Skin of body (tissue), 2 donors: ENCODE data around the gene DUSP1. TPM values are rescaled to one million over a fixed set of nuclear protein-coding genes. Genes with fewer than 3 reads are reported as not detected.
"Not testable (repeated sequence)": the region's sequence is repeated elsewhere in the genome, so short reads cannot be mapped to it uniquely, and the experiment has no call there.

Source experiments
- DNase-seq: peaks from one replicate; lab custom pipeline; 2025; lab: John Stamatoyannopoulos, UW
- total RNA-seq: library from RNA; depleted of rRNA; stranded (reverse); fragments of >200 nt; gene quantifications from one replicate; pipeline ENCODE4 v1.2.3, GENCODE V29; 2014

The DUSP1 gene
- total RNA-seq, 1 donor from 2014 or later: 147 TPM

DNA sequence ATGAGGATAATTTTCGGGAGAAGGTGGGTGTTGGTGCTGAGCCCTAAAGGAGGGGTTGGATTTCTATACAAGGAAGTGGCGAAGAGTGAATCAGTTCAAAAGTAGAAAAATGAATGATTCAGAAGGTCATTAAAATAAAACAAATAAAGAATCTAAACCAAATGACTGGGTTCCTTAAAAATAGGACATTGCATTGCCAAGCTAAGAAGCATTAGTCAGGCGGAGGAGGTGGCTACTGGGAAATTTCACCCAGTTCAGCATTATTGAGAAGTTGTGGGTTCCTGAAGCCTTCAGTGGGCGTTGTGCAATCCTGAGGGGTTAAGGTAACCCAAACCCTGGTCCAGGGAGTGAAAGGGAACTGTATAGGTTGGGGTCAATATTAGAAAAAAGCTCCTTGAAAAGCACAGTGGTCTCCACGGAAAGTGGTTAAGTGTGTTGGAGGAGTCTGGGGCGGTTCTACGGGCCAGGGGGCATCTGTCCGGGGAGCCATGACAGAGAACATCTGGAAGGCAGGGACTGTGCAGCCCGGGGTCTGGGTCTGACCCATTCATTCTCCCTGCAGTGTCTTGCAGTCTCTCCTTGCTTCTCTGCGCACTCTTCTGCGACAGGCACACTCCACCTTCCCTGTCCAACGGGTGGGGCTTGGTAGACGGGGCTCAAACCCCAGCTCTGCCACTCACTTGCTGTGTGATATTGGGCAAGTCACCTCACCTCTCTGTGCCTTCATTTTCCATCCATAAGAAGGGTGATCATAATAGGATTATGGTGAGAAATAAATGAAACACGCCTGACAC, 27.6 kb upstream of the DUSP1 start:
- DNase-seq: no peak

DNA sequence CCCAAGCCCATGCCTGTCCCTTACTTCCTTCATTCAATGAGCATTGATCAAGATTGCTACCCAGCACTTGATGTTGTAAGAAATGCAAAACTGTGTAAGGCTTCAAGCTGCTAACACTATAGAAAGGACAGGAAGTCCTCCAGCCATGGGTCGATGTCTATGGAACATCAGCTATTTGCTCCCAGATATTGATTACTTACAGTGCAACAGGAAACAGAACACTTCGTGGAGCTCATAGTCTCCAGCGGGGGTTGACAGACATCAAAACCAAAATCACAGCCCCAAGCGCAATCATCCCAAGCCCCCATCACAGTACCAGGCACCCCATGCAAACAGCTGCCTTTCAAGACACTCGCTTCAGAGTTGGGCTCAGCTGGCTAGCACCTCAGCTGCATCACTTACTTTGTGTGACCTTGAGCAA, 26.8 kb upstream of the DUSP1 start:
- no peak for DNase-seq

DNA sequence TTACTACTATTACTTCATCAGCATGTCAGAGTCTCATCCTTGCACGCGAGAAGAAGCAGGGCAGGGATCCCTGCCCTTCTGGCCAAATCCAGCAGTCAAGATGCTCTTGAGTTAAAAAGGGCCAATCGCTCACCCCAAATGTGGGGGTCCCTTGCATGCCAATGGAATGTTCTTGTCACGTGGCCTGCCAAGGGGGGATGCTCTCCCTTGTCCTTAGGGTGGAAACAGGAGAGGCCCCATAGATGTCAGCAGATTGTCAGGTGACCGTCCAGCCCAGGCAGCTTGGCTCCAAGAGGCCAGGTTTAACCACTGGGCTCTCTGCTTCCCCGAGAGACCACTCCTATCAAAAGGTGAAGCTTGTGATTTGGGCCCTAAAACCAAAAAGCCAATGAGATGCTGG, 25.3 kb upstream of the DUSP1 start:
- no peak for DNase-seq

- DNase-seq: peak; percentile 100
Observed at GRCh38 chr5:172795318-172795977, 24.5 kb upstream of the DUSP1 start.

- DNase-seq: no peak
Observed at GRCh38 chr5:172793577-172794488, 22.8 kb upstream of the DUSP1 start.

- DNase-seq: no peak
Observed at GRCh38 chr5:172792701-172793570, 21.9 kb upstream of the DUSP1 start.

- DNase-seq: no peak
Observed at GRCh38 chr5:172791726-172792445, 20.9 kb upstream of the DUSP1 start.

DNA sequence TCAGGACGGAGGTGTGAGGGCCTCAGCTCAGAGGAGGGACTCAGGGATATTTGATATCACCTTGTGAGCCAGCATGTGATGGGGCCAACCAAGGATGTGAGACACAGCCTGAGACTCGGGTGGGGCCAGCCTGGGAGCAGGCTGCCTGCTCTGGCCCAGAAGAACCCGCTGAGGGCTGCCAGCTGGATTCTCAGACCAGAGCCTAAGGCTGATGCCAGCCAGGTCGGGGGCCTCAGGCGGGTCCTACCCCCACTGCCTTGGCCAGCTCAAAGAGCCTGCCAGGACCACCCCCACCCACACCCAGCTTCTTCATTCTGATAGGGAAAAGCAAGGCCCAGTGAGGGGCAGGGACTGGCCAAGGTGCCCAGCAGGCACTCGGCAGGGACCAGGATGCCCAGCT, 20.3 kb upstream of the DUSP1 start:
- no peak for DNase-seq

DNA sequence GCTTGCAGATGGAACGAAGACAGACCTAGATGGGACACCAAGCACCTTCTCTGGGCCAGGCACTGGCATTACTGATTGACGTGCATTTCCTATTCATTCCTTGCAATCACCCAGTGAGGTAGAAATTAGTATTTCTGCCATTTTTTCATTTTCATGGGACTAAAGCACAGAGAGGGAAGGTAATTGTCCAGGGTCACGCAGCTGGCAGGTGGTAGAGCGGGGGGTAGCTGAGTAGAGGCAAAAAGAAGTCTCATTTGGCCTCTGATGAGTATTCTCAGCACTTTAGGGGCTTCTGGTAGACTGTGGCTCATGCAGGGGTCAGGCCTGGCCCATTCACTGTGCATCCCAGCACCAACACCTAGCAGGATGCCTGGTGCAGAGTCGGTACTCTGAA, 19.5 kb upstream of the DUSP1 start:
- DNase-seq: no peak

DNA sequence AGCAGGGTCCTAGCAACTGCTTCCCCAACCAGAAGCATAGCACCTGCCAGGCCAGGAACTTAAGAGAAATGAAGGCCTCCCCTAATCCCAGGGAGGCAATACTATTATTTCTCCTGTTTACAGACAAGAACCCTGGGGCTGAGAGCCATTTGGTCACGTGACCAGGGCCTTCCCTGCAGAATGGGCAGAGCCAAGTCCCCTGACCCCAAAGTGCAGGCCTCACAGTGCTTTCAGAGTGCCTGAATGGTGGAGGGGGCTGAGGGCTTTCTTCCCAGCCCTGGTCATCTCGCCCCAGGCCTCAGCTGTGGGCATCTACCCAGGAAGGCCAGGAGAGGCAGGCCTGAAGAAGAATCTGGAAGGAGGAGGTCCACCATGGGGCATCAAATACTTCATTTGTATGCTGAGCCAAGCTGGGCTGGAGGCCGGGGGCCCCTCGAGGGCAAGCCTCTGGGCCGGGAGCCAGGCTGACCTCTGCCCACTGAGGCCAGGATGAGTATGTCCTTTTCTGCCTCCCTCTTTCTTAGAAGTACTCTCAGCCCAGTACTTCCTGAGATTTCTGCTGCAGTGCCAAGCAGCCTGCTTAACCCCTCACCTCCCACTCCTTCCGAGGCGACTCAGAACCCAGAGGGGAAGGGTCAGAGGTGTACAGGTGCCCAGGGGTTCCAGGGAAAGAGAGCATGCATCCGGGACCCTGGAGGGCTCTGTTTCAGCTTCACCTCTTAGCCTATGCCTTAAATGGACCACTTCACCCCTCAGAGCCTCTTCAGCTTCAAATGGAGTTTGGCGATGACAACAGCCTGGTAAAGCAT, 18.9 kb upstream of the DUSP1 start:
- no peak for DNase-seq

DNA sequence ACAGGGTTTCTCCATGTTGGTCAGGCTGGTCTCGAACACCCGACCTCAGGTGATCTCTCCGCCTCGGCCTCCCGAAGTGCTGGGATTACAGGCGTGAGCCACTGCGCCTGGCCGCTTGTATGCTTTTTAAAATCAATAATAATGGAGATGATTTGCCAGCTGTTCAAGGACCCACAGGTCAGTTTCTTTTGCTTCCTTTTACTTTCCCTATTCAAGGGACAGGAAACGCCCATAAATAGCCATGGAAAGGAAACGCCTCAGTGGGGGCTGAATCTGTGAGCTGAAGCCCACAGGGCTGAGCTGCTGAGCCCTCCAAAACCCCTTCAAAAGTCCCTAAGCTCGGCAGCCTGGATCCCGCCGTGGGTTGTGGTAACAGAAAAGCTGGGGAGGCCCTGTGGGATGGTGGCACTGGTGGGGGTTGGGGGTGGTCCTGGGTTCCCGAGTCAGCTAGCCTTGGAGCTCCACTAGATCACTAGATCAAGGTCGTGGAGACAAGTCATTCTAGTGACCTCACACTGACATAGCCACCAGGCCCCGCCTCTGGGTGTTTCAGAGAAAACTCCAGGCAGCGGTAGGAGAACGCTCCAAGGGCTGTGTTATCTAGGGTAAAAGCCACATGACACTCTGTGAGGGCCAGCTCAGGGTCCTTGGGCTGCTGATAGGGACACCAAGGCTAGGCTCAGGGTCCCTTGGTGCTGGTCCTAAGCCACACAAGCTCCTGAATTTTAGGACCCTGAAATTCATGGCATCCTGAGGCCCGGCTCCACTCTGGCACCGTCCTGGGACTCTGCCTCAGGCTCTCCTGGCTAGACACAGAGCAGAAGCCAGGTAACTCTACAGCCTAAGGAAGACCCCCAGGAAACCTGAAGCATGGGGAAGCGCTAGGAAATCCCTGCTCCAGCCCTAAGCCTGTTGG, 18.0 kb upstream of the DUSP1 start:
- no peak for DNase-seq

DNA sequence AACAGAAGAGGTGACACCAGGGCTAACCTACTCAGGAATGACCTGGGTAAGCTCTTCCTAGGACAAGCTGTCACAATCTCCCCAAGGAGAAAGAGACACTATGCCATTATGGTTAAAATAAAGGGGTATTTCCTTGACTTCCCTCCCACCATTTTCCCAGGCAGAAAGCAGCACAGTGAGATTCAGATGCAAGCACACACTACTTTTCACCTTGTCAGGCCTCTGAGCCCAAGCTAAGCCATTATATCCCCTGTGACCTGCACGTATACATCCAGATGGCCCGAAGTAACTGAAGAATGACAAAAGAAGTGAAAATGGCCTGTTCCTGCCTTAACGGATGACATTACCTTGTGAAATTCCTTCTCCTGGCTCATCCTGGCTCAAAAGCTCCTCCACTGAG, 16.5 kb upstream of the DUSP1 start:
- not testable (repeated sequence) for DNase-seq

- no peak for DNase-seq
Observed at GRCh38 chr5:172786736-172787462, 15.9 kb upstream of the DUSP1 start.

- no peak for DNase-seq
Observed at GRCh38 chr5:172785429-172786088, 14.6 kb upstream of the DUSP1 start.

DNA sequence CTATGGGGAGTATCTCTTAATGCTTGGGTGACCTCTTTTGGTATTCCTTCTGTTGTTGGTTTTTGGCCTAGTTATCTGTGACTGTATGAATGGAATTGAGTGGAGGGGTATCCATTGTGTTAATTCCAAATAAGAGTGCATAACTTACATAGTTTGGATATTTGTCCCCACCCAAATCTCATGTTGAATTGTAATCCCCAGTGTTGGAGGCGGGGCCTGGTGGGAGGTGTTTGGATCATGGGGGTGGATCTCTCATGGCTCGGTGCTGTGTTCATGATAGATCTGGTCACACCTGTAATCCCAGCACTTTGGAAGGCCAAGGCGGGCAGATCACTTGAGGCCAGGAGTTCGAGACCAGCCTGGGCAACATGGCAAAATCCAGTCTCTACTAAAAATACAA, 13.2 kb upstream of the DUSP1 start:
- not testable (repeated sequence) for DNase-seq

DNA sequence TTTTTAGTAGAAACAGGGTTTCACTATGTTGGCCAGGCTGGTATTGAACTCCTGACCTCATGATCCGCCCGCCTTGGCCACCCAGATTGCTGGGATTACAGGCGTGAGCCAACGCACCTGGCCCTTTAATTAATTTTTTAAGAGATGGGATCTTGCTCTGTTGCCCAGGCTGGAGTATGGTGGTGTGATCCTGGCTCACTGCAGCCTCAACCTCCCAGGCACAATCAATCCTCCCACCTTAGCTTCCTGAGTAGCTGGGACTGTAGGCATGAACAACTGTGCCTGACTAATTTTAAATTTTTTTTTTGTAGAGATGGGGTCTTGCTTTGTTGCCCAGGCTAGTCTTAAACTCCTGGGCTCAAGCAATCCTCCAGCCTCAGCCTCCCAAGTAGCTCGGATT, 12.3 kb upstream of the DUSP1 start:
- not testable (repeated sequence) for DNase-seq
